ENCODE results near the gene TAS1R2. TPM values are rescaled to one million over a fixed set of nuclear protein-coding genes. Genes with fewer than 3 reads are reported as not detected.

TAS1R2 gene
- total and polyA plus RNA-seq, 2 experiments from 2014 or later = not detected

- Histone ChIP-seq H3K4me3 (no peak overlapping the region), H3K27ac (ENCODE audit: low read depth) (no peak overlapping the region), H3K79me2 (replicated peaks; ENCODE audit: insufficient read depth) (no peaks in the 10 kb centered on the region; the same call in 1 of the 2 replicates), H2AFZ (no peak overlapping the region), H4K20me1 (replicated peaks; ENCODE audit: insufficient read depth) (no peaks in the 10 kb centered on the region; the same call in 1 of the 2 replicates), H3K36me3 (ENCODE audit: insufficient read depth) (no peaks in the 10 kb centered on the region), H3K27me3 (ENCODE audit: insufficient read depth) (no peaks in the 10 kb centered on the region), H3K4me1 (ENCODE audit: insufficient read depth) (no peaks in the 10 kb centered on the region), H3K4me2 (no peak overlapping the region), H3F3A (replicated peaks; ENCODE audit: low read depth) (no peaks in the 10 kb centered on the region), H3K9me2 (ENCODE audit: insufficient read depth) (no peaks in the 10 kb centered on the region)
- Mint-ChIP-seq H3K4me3 (no peak overlapping the region), H3K9me3 (no peaks in the 10 kb centered on the region), H3K27ac (peak overlapping the region; percentile 66; the same call in 1 of the 2 replicates), H3K4me1 (no peaks in the 10 kb centered on the region), H3K36me3 (ENCODE audit: low read depth) (no peaks in the 10 kb centered on the region; the same call in 2 of the 3 replicates), H3K27me3 (ENCODE audit: insufficient read depth, low read depth, poor library complexity) (peaks cover 6% of the 10 kb centered on the region)
- TF ChIP-seq POLR2AphosphoS5 (IDR thresholded peaks at IDR 0.05; ENCODE audit: low read depth) (no peak), ZNF114 (CRISPR knock-in tag; IDR thresholded peaks at IDR 0.05) (no peak), CREB1 (CRISPR knock-in tag; IDR thresholded peaks at IDR 0.05; ENCODE audit: low read depth) (no peak), ZNF331 (CRISPR knock-in tag; IDR thresholded peaks at IDR 0.05; ENCODE audit: low read depth) (no peak), STAT1 (IDR thresholded peaks at IDR 0.05; ENCODE audit: unreplicated experiment) (no peak), EZH2phosphoT487 (IDR thresholded peaks at IDR 0.05; ENCODE audit: unreplicated experiment) (no peak), NANOG (IDR thresholded peaks at IDR 0.05; ENCODE audit: borderline replicate concordance) (no peak), EZH2 (IDR thresholded peaks at IDR 0.05; ENCODE audit: low read depth, unreplicated experiment) (no peak), JUNB (IDR thresholded peaks at IDR 0.05; ENCODE audit: unreplicated experiment) (no peak)
- TF ChIP-seq, protein P1, sequence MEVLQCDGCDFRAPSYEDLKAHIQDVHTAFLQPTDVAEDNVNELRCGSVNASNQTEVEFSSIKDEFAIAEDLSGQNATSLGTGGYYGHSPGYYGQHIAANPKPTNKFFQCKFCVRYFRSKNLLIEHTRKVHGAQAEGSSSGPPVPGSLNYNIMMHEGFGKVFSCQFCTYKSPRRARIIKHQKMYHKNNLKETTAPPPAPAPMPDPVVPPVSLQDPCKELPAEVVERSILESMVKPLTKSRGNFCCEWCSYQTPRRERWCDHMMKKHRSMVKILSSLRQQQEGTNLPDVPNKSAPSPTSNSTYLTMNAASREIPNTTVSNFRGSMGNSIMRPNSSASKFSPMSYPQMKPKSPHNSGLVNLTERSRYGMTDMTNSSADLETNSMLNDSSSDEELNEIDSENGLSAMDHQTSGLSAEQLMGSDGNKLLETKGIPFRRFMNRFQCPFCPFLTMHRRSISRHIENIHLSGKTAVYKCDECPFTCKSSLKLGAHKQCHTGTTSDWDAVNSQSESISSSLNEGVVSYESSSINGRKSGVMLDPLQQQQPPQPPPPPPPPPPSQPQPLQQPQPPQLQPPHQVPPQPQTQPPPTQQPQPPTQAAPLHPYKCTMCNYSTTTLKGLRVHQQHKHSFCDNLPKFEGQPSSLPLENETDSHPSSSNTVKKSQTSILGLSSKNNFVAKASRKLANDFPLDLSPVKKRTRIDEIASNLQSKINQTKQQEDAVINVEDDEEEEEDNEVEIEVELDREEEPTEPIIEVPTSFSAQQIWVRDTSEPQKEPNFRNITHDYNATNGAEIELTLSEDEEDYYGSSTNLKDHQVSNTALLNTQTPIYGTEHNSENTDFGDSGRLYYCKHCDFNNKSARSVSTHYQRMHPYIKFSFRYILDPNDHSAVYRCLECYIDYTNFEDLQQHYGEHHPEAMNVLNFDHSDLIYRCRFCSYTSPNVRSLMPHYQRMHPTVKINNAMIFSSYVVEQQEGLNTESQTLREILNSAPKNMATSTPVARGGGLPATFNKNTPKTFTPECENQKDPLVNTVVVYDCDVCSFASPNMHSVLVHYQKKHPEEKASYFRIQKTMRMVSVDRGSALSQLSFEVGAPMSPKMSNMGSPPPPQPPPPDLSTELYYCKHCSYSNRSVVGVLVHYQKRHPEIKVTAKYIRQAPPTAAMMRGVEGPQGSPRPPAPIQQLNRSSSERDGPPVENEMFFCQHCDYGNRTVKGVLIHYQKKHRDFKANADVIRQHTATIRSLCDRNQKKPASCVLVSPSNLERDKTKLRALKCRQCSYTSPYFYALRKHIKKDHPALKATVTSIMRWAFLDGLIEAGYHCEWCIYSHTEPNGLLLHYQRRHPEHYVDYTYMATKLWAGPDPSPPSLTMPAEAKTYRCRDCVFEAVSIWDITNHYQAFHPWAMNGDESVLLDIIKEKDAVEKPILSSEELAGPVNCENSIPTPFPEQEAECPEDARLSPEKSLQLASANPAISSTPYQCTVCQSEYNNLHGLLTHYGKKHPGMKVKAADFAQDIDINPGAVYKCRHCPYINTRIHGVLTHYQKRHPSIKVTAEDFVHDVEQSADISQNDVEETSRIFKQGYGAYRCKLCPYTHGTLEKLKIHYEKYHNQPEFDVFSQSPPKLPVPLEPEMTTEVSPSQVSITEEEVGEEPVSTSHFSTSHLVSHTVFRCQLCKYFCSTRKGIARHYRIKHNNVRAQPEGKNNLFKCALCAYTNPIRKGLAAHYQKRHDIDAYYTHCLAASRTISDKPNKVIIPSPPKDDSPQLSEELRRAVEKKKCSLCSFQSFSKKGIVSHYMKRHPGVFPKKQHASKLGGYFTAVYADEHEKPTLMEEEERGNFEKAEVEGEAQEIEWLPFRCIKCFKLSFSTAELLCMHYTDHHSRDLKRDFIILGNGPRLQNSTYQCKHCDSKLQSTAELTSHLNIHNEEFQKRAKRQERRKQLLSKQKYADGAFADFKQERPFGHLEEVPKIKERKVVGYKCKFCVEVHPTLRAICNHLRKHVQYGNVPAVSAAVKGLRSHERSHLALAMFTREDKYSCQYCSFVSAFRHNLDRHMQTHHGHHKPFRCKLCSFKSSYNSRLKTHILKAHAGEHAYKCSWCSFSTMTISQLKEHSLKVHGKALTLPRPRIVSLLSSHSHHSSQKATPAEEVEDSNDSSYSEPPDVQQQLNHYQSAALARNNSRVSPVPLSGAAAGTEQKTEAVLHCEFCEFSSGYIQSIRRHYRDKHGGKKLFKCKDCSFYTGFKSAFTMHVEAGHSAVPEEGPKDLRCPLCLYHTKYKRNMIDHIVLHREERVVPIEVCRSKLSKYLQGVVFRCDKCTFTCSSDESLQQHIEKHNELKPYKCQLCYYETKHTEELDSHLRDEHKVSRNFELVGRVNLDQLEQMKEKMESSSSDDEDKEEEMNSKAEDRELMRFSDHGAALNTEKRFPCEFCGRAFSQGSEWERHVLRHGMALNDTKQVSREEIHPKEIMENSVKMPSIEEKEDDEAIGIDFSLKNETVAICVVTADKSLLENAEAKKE (CRISPR knock-in tag; IDR thresholded peaks at IDR 0.05) = no peak
- TF ChIP-seq, protein P2, sequence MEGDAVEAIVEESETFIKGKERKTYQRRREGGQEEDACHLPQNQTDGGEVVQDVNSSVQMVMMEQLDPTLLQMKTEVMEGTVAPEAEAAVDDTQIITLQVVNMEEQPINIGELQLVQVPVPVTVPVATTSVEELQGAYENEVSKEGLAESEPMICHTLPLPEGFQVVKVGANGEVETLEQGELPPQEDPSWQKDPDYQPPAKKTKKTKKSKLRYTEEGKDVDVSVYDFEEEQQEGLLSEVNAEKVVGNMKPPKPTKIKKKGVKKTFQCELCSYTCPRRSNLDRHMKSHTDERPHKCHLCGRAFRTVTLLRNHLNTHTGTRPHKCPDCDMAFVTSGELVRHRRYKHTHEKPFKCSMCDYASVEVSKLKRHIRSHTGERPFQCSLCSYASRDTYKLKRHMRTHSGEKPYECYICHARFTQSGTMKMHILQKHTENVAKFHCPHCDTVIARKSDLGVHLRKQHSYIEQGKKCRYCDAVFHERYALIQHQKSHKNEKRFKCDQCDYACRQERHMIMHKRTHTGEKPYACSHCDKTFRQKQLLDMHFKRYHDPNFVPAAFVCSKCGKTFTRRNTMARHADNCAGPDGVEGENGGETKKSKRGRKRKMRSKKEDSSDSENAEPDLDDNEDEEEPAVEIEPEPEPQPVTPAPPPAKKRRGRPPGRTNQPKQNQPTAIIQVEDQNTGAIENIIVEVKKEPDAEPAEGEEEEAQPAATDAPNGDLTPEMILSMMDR (conservative IDR thresholded peaks at IDR 0.05; ENCODE audit: low read depth in 2 of 2) = no peak
- TF ChIP-seq, protein P3, sequence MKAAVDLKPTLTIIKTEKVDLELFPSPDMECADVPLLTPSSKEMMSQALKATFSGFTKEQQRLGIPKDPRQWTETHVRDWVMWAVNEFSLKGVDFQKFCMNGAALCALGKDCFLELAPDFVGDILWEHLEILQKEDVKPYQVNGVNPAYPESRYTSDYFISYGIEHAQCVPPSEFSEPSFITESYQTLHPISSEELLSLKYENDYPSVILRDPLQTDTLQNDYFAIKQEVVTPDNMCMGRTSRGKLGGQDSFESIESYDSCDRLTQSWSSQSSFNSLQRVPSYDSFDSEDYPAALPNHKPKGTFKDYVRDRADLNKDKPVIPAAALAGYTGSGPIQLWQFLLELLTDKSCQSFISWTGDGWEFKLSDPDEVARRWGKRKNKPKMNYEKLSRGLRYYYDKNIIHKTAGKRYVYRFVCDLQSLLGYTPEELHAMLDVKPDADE (IDR thresholded peaks at IDR 0.05) = no peak
- TF ChIP-seq, protein P4, sequence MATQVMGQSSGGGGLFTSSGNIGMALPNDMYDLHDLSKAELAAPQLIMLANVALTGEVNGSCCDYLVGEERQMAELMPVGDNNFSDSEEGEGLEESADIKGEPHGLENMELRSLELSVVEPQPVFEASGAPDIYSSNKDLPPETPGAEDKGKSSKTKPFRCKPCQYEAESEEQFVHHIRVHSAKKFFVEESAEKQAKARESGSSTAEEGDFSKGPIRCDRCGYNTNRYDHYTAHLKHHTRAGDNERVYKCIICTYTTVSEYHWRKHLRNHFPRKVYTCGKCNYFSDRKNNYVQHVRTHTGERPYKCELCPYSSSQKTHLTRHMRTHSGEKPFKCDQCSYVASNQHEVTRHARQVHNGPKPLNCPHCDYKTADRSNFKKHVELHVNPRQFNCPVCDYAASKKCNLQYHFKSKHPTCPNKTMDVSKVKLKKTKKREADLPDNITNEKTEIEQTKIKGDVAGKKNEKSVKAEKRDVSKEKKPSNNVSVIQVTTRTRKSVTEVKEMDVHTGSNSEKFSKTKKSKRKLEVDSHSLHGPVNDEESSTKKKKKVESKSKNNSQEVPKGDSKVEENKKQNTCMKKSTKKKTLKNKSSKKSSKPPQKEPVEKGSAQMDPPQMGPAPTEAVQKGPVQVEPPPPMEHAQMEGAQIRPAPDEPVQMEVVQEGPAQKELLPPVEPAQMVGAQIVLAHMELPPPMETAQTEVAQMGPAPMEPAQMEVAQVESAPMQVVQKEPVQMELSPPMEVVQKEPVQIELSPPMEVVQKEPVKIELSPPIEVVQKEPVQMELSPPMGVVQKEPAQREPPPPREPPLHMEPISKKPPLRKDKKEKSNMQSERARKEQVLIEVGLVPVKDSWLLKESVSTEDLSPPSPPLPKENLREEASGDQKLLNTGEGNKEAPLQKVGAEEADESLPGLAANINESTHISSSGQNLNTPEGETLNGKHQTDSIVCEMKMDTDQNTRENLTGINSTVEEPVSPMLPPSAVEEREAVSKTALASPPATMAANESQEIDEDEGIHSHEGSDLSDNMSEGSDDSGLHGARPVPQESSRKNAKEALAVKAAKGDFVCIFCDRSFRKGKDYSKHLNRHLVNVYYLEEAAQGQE (IDR thresholded peaks at IDR 0.05; ENCODE audit: unreplicated experiment) = no peak
- no peak for DNase-seq (ENCODE audit: low spot score)
- peak; percentile 53 for ATAC-seq
Measured at GRCh38 chr1:18890706-18891425, 31.4 kb upstream of the TAS1R2 start.

All from GM23338 (cell line).